Measurements from ENCODE around the gene PAX5.

Gene PAX5

GRCh38 chr9:36997414-36997813 is 36.7 kb downstream of the PAX5 start:
- Histone ChIP-seq H2AFZ (ENCODE audit: low read depth, low read length) (no peak overlapping the region), H3K36me3 (ENCODE audit: insufficient read depth, low read length) (no peaks in the 10 kb centered on the region), H3K9ac (ENCODE audit: low read depth, low read length) (no peak overlapping the region), H3K4me3 (ENCODE audit: low read depth in 1 of 2, low read length in 2 of 2) (no peak overlapping the region), H3K9me3 (ENCODE audit: insufficient read depth, low read length, severe bottlenecking) (no peaks in the 10 kb centered on the region), H3K79me2 (ENCODE audit: insufficient read depth, low read length) (no peaks in the 10 kb centered on the region), H3K27ac (ENCODE audit: low read length) (no peak overlapping the region), H4K20me1 (ENCODE audit: insufficient read depth, low read length) (no peaks in the 10 kb centered on the region), H3K4me2 (ENCODE audit: insufficient read depth, low read length) (no peak overlapping the region), H3K4me1 (ENCODE audit: insufficient read depth, low read length) (no peaks in the 10 kb centered on the region), H3K27me3 (ENCODE audit: insufficient read depth, low read length, poor library complexity) (no peaks in the 10 kb centered on the region)
- DNase-seq (no peak), ATAC-seq (ENCODE audit: insufficient read depth, low read depth) (no peak)
- no peak for TF ChIP-seq CTCF (IDR thresholded peaks at IDR 0.05; ENCODE audit: borderline replicate concordance, extremely low read depth, low read length, poor library complexity, severe bottlenecking)
- TF ChIP-seq EZH2 (IDR thresholded peaks at IDR 0.05; ENCODE audit: borderline replicate concordance, low read depth, low read length, severe bottlenecking): no peak

GRCh38 chr9:36996706-36997086 is 37.4 kb downstream of the PAX5 start:
- H4K20me1 ChIP-seq (ENCODE audit: insufficient read depth, low read length): no peaks in the 10 kb centered on the region
- TF ChIP-seq CTCF (IDR thresholded peaks at IDR 0.05; ENCODE audit: borderline replicate concordance, extremely low read depth, low read length, poor library complexity, severe bottlenecking) (no peak), EZH2 (IDR thresholded peaks at IDR 0.05; ENCODE audit: borderline replicate concordance, low read depth, low read length, severe bottlenecking) (no peak)
- no peaks in the 10 kb centered on the region for H3K36me3 ChIP-seq (ENCODE audit: insufficient read depth, low read length)
- no peak for DNase-seq
- no peak overlapping the region for H3K27ac ChIP-seq (ENCODE audit: low read length)
- H3K4me1 ChIP-seq (ENCODE audit: insufficient read depth, low read length): no peaks in the 10 kb centered on the region
- H3K9me3 ChIP-seq (ENCODE audit: insufficient read depth, low read length, severe bottlenecking): peaks cover under 1% of the 10 kb centered on the region
- H3K4me3 ChIP-seq (ENCODE audit: low read depth in 1 of 2, low read length in 2 of 2): no peak overlapping the region
- no peak for ATAC-seq (ENCODE audit: insufficient read depth, low read depth)
- no peak overlapping the region for H3K4me2 ChIP-seq (ENCODE audit: insufficient read depth, low read length)
- no peaks in the 10 kb centered on the region for H3K27me3 ChIP-seq (ENCODE audit: insufficient read depth, low read length, poor library complexity)
- H3K79me2 ChIP-seq (ENCODE audit: insufficient read depth, low read length): no peaks in the 10 kb centered on the region
- no peak overlapping the region for H3K9ac ChIP-seq (ENCODE audit: low read depth, low read length)
- H2AFZ ChIP-seq (ENCODE audit: low read depth, low read length): no peak overlapping the region

- H4K20me1 ChIP-seq (ENCODE audit: insufficient read depth, low read length): no peaks in the 10 kb centered on the region
- no peak overlapping the region for H3K9ac ChIP-seq (ENCODE audit: low read depth, low read length)
- H3K27ac ChIP-seq (ENCODE audit: low read length): no peak overlapping the region
- H3K4me2 ChIP-seq (ENCODE audit: insufficient read depth, low read length): no peak overlapping the region
- peak; percentile 64 for TF ChIP-seq CTCF (IDR thresholded peaks at IDR 0.05; ENCODE audit: borderline replicate concordance, extremely low read depth, low read length, poor library complexity, severe bottlenecking)
- no peak for TF ChIP-seq EZH2 (IDR thresholded peaks at IDR 0.05; ENCODE audit: borderline replicate concordance, low read depth, low read length, severe bottlenecking)
- ATAC-seq (ENCODE audit: insufficient read depth, low read depth) (peak; percentile 58; the same call in 1 of the 3 replicates), DNase-seq (peak; percentile 32)
- H3K4me3 ChIP-seq (ENCODE audit: low read depth in 1 of 2, low read length in 2 of 2): no peak overlapping the region
- H3K9me3 ChIP-seq (ENCODE audit: insufficient read depth, low read length, severe bottlenecking): peaks cover 6% of the 10 kb centered on the region
- H3K27me3 ChIP-seq (ENCODE audit: insufficient read depth, low read length, poor library complexity): no peaks in the 10 kb centered on the region
- H3K4me1 ChIP-seq (ENCODE audit: insufficient read depth, low read length): no peaks in the 10 kb centered on the region
- no peaks in the 10 kb centered on the region for H3K79me2 ChIP-seq (ENCODE audit: insufficient read depth, low read length)
- H3K36me3 ChIP-seq (ENCODE audit: insufficient read depth, low read length): no peaks in the 10 kb centered on the region
- no peak overlapping the region; the same call in 1 of the 2 replicates for H2AFZ ChIP-seq (ENCODE audit: low read depth, low read length)
These were observed 38.0 kb downstream of the PAX5 start for GRCh38 chr9:36995927-36996705.
